HuH-7.5 (cell line): ENCODE data around the gene CFAP46.
A peak's percentile ranks its signal among the peaks of the same experiment; 100 is the strongest.
"Not testable (repeated sequence)": the region's sequence is repeated elsewhere in the genome, so short reads cannot be mapped to it uniquely, and the experiment has no call there.

Source experiments
- DNase-seq: peaks from one replicate; pipeline ENCODE4 v3.0.0; 2011; ENCODE audit warnings: low spot score

The CFAP46 gene

DNA sequence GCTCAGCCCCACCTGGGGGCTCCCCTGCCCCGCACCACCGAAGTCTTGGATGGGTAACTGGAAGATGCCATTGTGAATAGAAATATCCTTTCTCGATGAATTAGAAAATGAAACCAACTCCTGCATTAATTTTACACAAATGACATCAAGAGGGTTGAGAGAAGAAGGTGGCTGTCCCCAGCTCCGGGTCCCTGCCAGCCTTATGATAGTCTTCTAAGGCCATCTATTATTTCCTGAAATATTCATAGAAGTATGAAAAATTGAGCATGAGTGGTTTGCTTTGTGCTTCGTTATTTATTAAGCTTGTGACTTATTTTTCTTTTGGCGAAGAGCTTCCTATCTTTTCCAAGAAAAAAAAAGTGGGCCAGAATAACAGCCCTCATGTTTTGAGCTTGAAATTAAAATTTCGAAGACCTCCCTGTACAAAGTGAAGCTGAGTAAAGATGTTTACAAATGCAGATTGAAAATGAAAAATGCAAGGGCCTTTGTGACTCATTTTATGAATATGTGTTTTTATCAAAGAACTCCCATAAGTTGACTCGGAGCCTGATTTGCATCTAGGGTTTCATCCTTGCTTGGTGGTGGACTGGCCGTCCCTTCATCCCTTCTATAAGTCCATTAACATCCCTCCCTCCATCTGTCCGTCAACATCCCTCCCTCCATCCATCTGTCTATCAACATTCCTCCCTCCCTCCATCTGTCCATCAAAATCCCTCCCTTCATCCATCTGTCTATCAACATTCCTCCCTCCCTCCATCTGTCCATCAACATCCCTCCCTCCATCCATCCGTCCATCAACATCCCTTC is 20.5 kb upstream of the CFAP46 start:
- no peak for DNase-seq

DNA sequence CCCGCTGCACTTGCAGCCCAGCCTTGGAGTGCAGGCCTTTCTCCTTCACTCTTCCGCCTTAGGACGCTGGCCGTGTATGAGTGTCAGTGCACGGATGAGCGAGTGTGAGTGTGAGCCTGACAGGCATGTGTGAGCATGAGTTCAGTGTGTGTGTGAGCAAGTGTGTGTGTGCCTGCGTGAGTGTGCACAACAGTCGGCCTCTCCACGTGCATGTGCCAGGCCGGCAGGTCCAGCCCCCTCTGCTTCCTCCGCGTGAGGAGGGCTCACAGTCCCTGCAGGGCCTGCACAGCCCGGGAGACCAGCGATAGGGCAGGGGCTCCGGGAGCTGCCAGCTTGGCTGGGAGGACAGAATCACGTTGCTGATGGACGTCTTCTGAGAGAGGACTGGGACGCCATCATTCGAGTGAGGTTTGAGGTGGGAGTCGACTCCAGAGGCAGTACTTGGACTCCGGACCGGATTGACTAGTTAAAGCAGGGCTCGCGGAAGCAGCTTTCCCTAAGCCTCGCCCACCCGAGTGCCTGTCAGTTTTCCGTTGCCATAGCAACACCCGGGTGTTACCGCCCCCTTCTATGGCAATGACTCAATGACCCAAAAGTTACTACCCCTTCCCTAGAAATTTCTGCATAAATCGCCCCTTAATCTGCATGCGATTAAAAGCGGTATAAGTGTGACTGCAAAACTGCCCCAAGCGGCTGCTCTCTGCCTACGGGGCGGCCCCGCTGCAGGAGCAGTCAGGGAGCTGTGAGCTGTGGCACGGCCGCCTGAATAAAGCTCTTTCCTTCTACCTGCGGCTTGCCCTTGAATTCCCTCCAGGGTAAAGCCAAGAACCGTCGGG is 19.6 kb upstream of the CFAP46 start:
- DNase-seq: peak; percentile 35

DNA sequence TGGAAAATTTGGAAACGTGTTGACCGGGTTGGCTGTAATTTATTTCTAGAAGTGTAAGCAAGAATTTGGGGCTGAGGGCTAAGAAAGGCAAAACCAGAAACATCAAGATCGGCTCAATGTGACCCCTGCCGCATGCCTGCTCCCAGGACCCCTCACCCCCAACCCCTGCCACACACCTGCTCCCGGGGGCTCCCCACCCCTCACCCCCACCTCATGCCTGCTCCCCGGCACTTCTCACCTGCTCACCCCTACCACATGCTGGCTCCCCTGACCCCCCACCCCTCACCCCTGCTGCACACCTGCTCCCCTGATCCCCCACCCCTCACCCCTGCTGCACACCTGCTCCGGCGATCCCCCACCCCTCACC is 19.0 kb upstream of the CFAP46 start:
- no peak for DNase-seq

DNA sequence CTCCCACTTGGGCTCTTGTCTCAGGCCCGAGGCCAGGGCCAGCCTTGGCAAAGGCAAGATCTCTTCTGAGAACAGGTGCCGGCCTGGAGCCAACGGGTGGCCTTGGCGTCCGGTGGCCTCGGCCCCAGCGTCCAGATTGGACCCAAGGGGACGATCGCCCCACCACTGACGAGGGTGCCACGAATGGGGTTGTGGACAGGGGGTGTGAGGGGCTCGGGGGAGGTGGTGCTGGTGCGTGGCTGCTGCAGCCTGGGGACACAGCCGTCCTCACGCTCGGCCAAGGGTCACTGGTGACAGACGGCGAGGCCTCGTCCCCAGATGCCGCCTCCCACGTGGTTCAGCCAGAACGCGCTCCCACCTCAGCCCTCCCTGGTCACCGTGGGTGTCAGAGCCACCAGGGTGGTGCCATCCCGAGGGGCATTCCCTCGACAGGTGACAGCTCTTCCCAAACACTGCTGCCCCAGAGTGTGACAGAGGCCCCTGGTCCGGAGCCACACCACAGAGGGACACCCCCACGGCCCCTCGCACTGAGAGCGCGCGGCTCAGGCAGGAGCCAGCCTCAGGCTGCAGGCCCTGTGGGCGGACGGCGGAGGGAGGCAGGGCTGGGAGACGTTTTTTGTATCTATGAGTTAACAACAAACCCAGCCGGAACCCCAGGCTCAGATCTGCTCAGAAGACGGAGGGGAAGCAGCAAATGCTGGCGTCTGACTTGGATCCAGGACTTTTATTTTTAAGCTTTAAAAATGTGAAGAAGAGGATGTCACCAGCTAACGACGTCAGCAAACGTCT is 18.5 kb upstream of the CFAP46 start:
- no peak for DNase-seq

DNA sequence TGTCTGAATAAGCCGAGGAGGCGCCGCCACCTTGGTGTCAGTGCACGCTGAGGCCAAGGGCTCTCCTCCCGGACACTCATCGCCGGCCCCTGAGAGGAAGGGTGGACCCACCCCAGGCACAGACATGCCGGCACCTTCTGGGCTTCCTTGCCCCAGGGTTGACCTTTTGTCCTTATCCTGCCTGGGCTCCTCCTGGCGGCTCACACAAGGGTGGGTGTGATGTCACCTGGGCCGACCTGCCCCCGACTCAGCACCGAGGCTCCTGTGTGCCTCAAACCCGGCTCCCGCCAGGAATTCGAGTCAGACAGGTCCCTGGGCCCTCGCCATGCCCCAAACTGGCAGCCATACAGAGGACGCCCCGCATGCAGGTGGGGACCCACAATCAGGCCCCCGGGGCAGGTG is 17.7 kb upstream of the CFAP46 start:
- no peak for DNase-seq

DNA sequence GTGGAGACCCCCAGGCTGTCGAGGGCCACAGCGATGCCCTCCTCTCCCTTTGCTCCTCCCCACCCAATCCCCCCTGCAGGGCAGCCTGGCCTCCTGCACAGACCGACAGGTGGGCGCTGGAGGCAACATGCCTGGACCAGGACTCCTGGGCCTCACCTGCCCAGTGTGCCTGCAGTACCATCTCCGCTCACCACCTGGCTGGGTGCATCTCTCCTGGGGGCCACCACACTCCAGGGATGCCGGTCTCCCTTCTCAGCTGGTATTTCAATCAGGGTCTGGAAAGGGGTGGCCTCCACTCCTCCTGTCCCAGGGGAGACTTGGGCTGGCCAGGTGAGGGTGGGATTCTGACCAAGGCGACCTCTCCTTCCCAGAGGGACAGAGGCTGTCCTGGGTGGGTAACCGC is 17.2 kb upstream of the CFAP46 start:
- no peak for DNase-seq

DNA sequence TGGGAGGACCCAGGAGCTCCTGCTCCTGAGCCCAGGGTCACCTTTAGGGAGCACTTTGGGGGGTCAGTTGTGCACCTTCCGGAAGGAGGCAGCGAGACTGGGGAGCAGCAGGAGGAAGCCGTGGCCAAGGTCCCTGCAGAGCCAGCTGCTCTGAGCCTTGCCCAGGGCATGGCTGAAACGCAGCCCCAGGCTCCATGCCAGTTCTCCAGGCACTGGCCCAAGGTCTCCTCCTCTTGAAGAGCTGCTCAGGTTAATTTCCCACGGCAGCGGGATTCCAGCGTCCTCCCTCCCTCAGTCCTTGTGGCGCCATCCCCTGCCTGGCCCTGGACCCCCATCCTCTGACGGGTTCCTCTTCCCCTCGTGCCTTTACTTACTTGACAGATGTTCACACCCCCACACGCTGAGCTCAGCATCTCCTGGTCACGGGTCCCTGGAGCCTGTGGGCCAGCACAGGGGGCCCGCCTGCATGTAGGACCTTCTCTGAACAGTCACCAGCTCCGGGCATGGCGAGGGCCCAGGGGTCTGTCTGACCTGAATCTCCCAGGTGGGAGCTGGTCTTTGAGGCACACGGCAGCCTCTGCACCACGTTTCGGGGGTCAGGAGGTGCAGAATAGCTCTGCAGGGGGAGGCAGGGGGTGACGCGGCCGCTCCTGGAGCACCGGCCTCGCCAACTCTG is 16.7 kb upstream of the CFAP46 start:
- no peak for DNase-seq

DNA sequence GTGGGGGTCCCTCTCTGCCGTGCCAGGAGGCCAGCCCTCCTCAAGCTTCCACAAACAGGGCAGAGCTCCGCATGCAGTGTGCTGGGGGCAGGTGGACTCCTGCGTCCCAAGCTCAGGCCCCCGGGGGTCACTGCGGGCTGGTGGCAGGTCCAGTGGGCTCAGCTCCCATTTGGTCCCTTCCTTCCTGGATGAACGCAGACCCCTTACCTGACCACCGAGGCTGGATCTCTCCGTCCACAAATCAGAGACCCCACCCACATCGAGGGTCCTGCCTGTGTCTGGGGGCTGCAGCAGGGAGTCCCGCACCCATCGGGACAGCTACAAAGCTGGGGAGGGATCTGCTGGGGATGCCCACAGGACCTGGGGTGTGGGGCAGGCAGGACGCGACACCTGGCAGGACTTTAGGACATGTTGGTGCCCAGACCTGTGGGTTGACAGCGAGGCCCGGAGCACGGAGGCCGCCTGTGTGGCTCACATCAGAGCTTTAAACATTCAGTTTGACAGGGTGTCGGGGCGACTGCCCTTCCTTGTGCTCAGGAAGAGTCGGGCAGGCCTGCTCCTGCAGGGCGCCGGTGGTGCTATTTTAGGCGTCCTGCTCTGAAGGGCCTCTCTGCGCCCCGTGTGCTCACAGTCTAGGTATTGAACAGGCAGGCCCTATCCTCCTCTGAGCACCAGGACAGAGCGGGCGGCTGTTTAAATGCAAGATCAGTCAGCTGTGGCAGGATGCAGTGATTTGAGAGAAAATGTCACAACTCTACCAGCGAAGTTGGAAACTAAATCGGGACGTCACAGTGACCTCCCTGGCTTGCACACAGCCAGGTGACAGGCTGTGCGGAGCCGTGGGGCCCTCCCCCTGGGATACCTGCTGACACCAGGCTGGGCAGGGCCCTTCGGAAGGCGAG is 15.9 kb upstream of the CFAP46 start:
- no peak for DNase-seq

DNA sequence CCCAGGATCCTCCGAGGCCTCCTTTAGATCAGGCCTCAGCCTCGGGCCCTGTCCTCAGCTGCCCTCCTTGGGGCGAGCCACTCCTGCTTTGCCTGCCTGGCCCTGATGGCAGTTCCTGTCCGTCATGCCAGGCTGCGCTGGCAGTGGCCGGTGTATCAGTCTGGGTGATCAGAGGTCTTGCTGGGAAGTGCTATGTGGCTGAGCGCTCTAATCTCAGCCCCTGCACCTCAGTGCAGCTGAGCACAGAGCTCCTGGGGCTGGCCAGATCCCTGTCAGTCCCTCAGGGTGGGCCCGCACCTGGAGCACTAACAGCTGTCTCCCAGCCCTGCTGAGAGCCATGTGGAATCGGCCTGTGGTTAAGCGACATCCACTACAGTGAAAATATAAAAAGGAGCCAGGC is 14.8 kb upstream of the CFAP46 start:
- no peak for DNase-seq

DNA sequence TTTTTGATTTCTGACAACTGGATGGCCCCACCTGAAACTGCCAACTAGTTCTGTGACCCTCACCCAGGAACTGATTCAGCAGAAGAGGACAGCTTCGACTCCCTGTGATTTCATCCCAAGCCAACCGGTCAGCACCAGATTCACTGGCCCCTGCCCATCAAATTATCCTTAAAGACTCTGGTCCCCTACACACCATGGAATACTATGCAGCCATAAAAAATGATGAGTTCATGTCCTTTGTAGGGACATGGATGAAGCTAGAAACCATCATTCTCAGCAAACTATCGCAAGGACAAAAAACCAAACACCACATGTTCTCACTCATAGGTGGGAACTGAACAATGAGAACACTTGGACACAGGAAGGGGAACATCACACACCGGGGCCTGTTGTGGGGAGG is 13.9 kb upstream of the CFAP46 start:
- DNase-seq: not testable (repeated sequence)

DNA sequence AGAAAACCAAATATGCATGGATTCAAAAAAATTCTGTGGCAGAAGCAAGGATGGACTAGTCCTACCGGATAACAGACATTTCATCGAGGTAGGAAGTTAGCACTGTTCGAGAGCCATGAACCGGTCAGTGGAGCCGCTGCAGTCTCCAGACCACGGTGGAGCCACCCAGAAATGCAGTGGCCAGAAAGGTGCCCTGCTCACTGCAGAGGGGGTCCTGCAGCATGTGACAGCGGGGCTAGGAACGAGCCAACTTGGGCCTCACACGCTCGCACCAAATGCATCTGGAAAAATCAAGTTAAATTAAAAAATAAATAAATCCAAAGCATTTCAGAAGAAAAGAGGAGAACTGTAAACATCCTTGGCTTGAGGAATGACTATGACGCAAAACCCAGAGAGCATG is 13.1 kb upstream of the CFAP46 start:
- no peak for DNase-seq

DNA sequence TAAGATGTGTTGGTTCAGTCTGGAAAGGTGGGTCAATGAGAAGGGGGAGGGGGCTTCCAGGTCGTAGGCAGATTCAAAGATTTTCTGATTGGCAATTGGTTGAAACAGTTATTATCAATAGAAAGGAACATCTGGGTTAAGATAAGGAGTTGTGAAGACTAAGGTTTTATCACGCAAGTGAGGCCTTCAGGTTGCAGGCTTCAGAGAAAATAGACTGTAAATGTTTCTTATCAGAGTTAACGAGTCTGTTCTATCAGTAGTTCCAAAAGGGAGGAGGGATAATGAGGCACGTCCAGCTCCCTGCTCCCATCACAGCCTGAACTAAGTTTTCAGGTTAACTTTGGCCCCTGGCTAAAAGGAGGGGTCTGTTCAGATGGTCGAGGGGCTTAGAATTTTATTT is 11.1 kb upstream of the CFAP46 start:
- DNase-seq: no peak

DNA sequence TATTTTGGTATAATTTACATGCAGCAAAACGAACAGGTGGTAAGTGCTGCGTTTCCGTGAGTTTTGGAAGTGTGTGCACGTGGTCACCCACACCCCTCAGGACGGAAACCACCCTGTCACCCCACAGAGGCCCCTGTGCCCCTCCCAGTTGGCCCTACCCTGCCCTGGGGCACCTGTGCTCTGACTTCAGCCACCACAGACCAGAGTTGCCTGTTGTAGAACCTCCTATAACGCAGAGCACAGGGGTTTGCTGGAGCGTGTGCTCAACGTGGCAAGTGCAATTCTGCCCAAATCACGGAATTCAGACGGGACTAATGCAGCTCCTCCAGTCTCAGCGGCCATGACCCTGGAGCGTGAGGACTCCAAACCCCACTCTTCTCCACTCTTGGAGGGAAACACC is 9.6 kb upstream of the CFAP46 start:
- no peak for DNase-seq

DNA sequence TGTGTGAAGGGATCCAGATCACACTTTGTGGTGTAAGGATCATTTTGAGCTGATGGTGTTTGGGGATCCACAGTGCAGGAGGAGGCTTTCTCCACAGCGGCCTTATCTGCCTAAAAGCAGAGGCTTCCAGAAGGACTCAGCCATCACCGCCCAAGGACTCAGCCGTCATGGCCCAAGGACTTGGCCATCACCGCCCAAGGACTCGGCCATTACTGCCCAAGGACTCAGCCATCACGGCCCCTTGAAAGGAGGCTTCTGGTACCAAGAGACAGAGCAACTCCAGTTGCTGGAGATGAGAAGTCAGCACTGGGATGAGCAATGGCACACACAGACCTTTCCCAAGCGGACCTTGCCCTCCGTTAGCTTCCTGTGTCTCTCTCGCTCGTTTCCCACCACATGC is 6.0 kb upstream of the CFAP46 start:
- DNase-seq: no peak

DNA sequence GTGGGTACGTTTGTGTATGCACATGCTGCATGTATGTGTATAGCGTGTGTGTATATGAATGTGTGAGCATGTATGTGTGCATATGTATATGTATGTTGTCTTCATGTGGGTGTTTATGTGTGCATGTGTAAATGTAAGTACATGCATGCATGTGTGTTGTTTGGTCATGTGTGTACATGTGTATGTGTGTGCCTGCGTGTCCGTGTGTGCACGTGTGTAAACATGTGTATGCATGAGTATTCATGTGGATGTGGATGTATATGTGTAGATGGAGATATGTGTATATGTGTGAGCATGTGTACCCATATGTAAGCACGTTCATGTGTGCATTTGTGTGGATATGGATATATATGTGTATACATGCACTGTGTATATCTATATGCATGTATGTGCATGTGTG is 5.5 kb upstream of the CFAP46 start:
- no peak for DNase-seq

DNA sequence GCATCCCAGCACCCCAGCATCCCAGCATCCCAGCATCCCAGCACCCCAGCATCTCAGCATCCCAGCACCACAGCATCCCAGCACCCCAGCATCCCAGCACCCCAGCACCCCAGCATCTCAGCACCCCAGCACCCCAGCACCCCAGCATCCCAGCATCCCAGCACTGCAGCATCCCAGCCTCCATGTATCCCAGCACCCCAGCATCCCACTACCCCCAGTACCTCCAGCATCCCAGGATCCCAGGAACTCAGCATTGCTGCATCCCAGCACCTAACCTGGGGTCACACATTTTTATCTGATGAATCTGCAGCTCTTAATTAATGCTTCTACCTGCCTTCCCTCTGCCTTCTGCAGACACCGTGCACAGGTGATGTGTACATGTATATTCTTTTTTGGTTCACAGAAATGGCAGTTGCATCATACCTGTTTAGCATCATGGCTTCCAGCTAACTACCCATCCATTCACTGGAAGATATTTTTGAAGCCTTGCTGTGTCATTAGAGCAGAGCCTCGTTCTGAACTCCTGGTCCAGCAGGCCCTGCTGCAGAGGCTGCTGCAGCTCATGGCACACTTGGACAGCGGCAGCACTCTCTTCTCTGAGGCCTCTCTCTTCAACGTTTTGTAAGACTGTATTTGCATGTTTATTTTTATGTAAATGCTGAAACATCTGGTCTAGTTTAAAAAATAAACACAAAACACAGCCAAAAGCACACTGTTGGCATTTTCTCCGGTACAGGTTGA is 4.6 kb upstream of the CFAP46 start:
- no peak for DNase-seq

DNA sequence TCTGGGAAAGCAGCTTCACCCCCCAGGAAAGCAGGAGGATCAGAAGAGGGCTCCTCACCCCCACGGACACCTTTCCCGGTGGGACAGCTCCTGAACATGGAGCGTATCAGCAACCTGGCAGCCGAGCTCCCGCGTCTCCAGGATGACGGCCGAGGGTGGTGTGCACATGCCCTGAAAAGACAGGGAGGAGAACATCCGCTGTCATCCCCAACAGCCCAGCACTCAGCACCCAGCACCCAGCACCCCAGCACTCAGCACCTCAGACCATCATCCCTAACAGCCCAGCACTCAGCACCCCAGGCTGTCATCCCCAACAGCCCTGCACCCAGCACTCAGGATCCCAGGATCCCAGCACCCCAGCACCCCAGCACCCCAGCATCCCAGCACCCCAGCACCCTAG is 3.9 kb upstream of the CFAP46 start:
- no peak for DNase-seq

DNA sequence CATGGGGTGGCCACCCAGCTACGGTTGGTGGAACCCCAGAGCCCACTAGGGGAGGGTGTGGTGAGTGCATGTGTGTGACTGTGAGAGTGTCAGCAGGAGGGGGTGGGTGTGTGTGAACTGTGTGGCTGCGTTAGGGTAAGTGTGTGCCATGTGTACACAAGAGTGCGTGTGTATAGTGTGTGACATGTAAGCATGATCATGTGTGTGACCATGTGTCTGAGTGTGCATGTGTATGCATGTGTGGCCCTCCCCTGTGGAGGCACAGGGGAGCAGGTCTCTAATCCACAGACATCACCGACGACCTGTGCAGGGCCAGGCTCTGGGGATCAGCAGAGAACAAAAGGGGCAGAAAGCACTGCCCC is 3.5 kb upstream of the CFAP46 start:
- no peak for DNase-seq

DNA sequence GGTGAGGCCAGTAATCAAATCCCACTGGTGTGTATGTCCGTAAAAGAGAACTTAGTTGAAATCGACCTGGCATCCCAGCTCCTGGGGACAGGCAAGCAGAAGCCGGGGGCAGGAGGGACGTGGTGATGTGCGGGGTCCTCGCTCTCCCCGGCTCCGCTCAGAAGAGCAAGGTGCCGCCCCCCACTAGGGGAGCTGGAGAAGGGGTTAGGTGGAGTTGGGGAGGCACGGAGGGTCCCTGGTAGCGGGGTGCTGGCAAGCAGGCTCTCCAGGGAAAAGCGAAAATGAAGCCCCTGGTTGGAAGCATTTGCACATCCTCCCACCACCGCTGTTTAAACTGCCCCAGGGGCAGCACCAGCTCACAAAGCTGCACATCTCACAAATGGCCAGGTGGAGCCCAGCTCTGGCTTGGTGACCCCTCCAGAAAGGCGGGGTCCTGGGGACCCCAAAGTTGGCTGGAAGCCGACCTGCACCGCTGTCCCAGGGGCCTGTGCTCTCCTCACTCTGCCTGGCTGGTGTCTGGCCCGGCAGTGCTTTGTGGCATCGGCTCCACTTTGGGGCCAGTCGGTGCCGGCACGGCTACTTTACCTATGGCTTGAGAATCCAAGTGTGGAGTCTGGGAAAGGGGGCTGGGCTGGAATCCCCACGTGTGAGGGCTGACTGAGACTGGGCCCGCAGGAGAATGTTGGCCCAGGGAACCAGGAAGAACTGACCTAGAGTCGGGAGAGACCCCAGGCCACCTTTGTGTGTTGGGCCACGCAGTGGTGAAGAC is 2.9 kb upstream of the CFAP46 start:
- no peak for DNase-seq

DNA sequence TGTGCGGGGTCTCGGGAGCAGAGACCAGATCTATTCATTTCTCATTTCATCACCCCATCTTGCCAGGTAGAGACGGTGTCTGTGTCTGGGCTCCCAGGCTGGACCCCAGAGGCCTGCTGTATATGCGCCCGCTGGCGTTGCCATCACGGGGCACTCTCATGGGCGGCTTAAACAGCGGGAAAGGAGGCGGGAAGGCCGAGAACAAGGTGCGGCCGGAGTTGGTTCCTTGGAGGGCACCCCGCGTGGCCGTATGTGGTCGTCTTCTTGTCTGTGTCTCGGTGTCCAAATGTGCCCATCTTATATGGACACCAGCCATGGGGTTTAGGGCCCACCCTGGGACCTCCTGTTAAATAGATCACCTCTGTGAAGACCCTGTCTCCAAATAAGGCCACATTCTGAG is 2.1 kb upstream of the CFAP46 start:
- DNase-seq: no peak
